ENCODE measurements around the gene UBL7. TPM values are rescaled to one million over a fixed set of nuclear protein-coding genes. Genes with fewer than 3 reads are reported as not detected.
A peak's percentile ranks its signal among the peaks of the same experiment; 100 is the strongest.

UBL7 gene
- polyA plus RNA-seq, 3 donors, result 43.4 to 103 (median 95.1) TPM

GRCh38 chr15:74490339-74490689 lies 29.4 kb upstream of the UBL7 start:
- Histone ChIP-seq H3K4me3 (replicated peaks in 1 of 3; ENCODE audit: low read depth in 2 of 3, low read length in 3 of 3) (no peak overlapping the region), H3K79me2 (ENCODE audit: insufficient read depth, low read length) (no peaks in the 10 kb centered on the region), H2AFZ (ENCODE audit: insufficient read depth, low read depth, low read length, poor library complexity, severe bottlenecking) (peak overlapping the region; percentile 53), H3K4me1 (ENCODE audit: control insufficient read depth in 1 of 2, insufficient read depth in 2 of 2, low read length in 2 of 2) (no peaks in the 10 kb centered on the region), H3K9ac (ENCODE audit: insufficient read depth, low read length, poor library complexity, severe bottlenecking) (no peak overlapping the region), H3K9me3 (replicated peaks in 1 of 2; ENCODE audit: control insufficient read depth in 1 of 2, insufficient read depth in 1 of 2, low read length in 2 of 2) (no peaks in the 10 kb centered on the region), H3K36me3 (replicated peaks in 1 of 2; ENCODE audit: control insufficient read depth in 1 of 2, insufficient read depth in 2 of 2, low read length in 2 of 2) (no peaks in the 10 kb centered on the region), H3K27ac (ENCODE audit: low read depth in 1 of 2, low read length in 2 of 2) (no peak overlapping the region), H3K4me2 (replicated peaks; ENCODE audit: extremely low read depth, low read length, poor library complexity, severe bottlenecking) (no peak overlapping the region), H4K20me1 (ENCODE audit: insufficient read depth, low read length) (no peaks in the 10 kb centered on the region), H3K27me3 (ENCODE audit: control insufficient read depth in 2 of 2, insufficient read depth in 2 of 2, low read length in 2 of 2) (no peaks in the 10 kb centered on the region)
- no peak overlapping the region for H3K4me3 Mint-ChIP-seq
- H3K27me3 Mint-ChIP-seq (ENCODE audit: low read depth in 3 of 3), result no peaks in the 10 kb centered on the region
- H3K9me3 Mint-ChIP-seq, result peaks cover 0 to 3% (median 0%) of the 10 kb centered on the region in 7 donors
- peak overlapping the region in 3 of 7 donors; percentile 15 to 70 (median 47) for H3K27ac Mint-ChIP-seq
- DNase-seq, result no peak
- TF ChIP-seq CTCF (IDR thresholded peaks at IDR 0.05), result no peak
- WGBS (ENCODE audit: insufficient coverage), result no CpG with 5 or more reads among the region's 1 CpG
- H3K36me3 Mint-ChIP-seq, result peaks cover 13 to 22% of the 10 kb centered on the region in 2 donors
- intact Hi-C loops (cut with micrococcal nuclease), result loop anchor here in 1 of 2 donors (5.0 kb wide), 1 partner anchor 118 kb away; no protein-coding TSS in a partner anchor
- H3K4me1 Mint-ChIP-seq, result peaks cover 8% of the 10 kb centered on the region

GRCh38 chr15:74489518-74490338 lies 28.8 kb upstream of the UBL7 start:
- Mint-ChIP-seq H3K4me3 (no peak overlapping the region), H3K27me3 (ENCODE audit: low read depth in 3 of 3) (no peaks in the 10 kb centered on the region), H3K36me3 (peaks cover 16 to 20% of the 10 kb centered on the region in 2 donors), H3K27ac (peak overlapping the region in 3 of 7 donors; percentile 15 to 70 (median 47)), H3K9me3 (peaks cover 0 to 3% (median 0%) of the 10 kb centered on the region in 7 donors), H3K4me1 (peaks cover 8% of the 10 kb centered on the region)
- Histone ChIP-seq H3K4me2 (replicated peaks; ENCODE audit: extremely low read depth, low read length, poor library complexity, severe bottlenecking) (no peak overlapping the region), H3K36me3 (replicated peaks in 1 of 2; ENCODE audit: control insufficient read depth in 1 of 2, insufficient read depth in 2 of 2, low read length in 2 of 2) (no peaks in the 10 kb centered on the region), H3K27me3 (ENCODE audit: control insufficient read depth in 2 of 2, insufficient read depth in 2 of 2, low read length in 2 of 2) (no peaks in the 10 kb centered on the region), H3K27ac (ENCODE audit: low read depth in 1 of 2, low read length in 2 of 2) (no peak overlapping the region), H4K20me1 (ENCODE audit: insufficient read depth, low read length) (no peaks in the 10 kb centered on the region), H3K79me2 (ENCODE audit: insufficient read depth, low read length) (no peaks in the 10 kb centered on the region), H3K9me3 (replicated peaks in 1 of 2; ENCODE audit: control insufficient read depth in 1 of 2, insufficient read depth in 1 of 2, low read length in 2 of 2) (no peaks in the 10 kb centered on the region), H3K4me3 (replicated peaks in 1 of 3; ENCODE audit: low read depth in 2 of 3, low read length in 3 of 3) (no peak overlapping the region), H3K9ac (ENCODE audit: insufficient read depth, low read length, poor library complexity, severe bottlenecking) (no peak overlapping the region), H2AFZ (ENCODE audit: insufficient read depth, low read depth, low read length, poor library complexity, severe bottlenecking) (peak overlapping the region; percentile 53), H3K4me1 (ENCODE audit: control insufficient read depth in 1 of 2, insufficient read depth in 2 of 2, low read length in 2 of 2) (no peaks in the 10 kb centered on the region)
- TF ChIP-seq CTCF (IDR thresholded peaks at IDR 0.05), result peak; percentile 76
- DNase-seq, result peak; percentile 37 to 61 (median 47)
- intact Hi-C loops (cut with micrococcal nuclease), result loop anchor here in 1 of 2 donors (5.0 kb wide), 1 partner anchor 117 kb away; no protein-coding TSS in a partner anchor
- WGBS (ENCODE audit: insufficient coverage), result 11% methylated on average over 7 of the region's 9 CpGs
